Peyer's patch (tissue), 4 donors: Measurements from ENCODE around the gene TGM5.

Source experiments
- CTCF ChIP-seq, 6 experiments: fragments of 450-650 bp in 4 of 6; fragments of 200-600 bp in 2 of 6; sonication (generic) in 1 of 6; IDR thresholded peaks; one replicate each; pipeline ENCODE4 v1.5.1; 2017 to 2019; ENCODE audit warnings: antibody characterized with exemption in 6 of 6, mild to moderate bottlenecking in 3 of 6, moderate library complexity in 1 of 6
- POLR2A ChIP-seq, 2 donors: fragments of 450-650 bp; IDR thresholded peaks; one replicate each; pipeline ENCODE4 v1.5.1; 2017; ENCODE audit warnings: antibody characterized with exemption in 2 of 2, mild to moderate bottlenecking in 2 of 2, moderate library complexity in 2 of 2

GRCh38 chr15:43293432-43293831, 26.7 kb upstream of the TGM5 start:
- TF ChIP-seq POLR2A (IDR thresholded peaks at IDR 0.05) (no peak), CTCF (IDR thresholded peaks at IDR 0.05) (no peak)
